GM18502 (cell line): Measurements from ENCODE around the gene PAQR5.
"Not testable (repeated sequence)": the region's sequence is repeated elsewhere in the genome, so short reads cannot be mapped to it uniquely, and the experiment has no call there.

Experiments used
- ATAC-seq: cut with Tn5 transposase; IDR thresholded peaks from one replicate; pipeline ENCODE4 v1.9.1; 2021; ENCODE audit warnings: mild to moderate bottlenecking; ENCODE audit not compliant: unreplicated experiment, poor library complexity

Gene PAQR5

DNA sequence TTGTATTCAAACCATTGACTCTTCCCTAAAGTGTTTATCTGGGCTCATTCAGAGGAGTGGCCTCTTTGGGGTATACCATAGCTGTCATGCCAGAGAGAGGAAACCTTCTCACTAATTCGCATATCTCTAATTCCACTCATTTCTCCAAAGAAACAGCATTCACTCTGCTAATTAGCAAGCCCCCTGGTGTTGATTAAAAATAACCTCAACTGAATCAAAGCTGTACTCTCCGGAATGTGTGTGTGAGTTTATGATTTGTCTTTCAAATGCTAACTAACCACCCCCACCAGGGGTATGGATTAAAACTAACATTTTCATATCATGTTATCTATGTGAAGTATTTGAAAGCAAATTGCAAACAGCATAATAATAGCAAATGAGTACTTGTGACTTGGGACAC is 45.5 kb downstream of the PAQR5 start:
- ATAC-seq: no peak

DNA sequence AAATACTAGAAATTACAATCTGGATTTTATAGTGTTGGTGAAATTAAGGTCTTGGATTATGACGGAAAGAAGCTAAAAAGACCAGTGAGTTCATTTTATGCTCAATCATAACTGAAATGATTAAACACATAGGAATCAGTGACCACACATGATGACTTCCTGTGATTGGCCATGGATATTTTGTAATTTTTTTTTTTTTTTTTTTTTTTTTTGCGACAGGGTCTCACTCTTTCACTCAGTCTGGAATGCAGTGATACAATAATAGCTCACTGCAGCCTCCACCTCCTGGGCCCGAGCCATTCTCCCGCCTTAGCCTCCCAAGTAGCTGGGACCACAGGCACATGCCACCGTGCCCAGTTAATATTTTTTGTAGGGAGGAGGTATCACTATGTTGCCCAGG is 47.4 kb downstream of the PAQR5 start:
- ATAC-seq: no peak

DNA sequence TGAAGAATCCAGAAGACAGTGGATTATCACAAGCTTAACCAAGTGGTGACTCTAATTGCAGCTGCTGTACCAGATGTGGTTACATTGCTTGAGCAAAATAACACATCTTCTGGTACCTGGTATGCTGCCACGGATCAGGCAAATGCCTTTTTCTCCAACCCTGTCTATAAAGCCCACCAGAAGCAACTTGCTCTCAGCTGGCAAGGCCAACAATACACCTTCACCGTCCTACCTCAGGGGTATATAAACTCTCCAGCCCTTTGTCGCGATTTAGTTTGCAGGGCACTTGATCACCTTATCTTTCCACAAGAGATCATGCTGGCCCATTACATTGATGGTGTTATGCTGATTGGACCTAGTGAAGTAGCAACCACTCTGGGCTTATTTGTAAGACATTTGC is 52.6 kb downstream of the PAQR5 start:
- ATAC-seq: no peak

DNA sequence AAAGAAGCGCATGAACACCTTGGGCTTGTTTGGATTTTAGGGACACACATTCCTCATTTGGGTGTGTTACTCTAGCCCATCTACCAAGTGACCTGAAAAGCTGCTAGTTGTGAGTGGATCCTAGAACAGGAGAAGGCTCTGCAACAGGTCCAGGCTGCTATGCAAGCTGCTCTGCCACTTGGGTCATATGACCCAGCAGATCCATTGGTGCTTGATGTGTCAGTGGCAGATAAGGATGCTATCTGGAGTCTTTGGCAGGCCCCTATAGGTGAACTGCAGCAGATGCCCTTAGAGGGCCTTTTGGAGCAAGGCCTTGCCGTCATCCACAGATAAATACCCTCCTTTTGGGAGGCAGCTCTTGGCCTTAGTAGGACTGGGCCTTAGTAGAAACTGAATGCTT is 53.2 kb downstream of the PAQR5 start:
- no peak for ATAC-seq

DNA sequence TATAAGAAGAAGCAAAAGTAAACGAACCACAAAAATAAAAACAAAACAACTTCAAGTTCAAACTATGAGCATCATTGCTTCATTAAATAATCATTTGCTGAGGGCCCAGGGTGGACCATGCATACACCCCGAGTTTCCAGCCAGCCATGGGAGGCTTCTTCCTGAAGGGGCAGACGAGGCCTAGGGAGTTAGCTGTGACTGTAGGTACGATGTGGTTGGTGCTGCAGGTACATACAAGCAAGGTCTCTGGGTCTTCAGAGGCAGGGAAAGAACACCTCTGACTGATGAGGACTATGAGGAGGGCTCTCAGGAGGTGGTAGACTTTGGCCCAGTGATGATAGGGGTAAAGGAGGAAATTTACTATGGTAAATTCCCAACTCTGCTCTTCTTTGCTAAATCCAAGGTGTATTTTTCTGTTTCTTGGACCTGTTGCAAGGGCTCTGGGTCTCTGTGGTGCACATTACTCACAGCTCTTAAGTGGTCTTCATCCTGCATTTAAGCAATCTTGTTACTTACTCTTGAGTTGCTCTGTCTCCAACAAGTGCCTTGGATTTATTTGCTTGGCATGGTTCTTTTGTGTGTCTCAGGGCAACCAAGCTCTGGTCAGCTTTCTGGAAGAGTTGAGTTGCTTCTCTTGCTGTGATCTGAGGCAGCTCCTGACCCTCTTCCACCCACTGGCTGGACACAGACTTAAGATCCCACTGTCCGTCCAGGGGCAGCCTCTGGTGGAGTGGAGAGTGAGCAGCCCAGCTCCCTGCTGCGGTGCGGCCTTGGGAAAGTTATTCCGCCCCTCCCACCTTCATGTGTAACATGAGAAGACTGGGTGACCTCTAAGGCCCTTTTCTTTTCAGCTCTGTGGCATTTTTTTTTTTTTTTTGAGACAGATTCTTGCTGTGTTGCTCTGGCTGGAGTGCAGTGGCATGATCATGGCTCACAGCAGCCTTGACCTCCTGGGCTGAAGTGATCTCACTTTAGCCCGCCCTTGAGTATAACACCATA is 59.4 kb downstream of the PAQR5 start:
- no peak for ATAC-seq

DNA sequence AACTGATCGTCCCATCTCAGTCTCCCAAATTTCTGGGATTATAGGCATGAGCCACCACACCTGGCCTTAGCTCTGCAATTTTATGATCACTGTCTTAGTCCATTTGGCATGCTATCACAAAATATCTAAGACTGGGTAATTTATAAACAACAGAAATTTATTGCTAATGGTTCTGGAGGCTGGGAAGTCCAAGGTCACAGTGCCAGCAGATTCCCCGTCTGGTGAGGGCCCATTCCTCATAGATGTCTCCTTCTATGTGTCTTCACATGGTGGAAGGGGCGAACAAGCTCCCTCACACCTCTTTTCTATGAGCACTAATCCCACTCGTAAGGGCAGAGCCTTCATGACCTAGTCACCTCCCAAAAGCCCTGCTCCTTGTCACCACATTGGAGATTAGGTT is 60.1 kb downstream of the PAQR5 start:
- ATAC-seq: no peak

DNA sequence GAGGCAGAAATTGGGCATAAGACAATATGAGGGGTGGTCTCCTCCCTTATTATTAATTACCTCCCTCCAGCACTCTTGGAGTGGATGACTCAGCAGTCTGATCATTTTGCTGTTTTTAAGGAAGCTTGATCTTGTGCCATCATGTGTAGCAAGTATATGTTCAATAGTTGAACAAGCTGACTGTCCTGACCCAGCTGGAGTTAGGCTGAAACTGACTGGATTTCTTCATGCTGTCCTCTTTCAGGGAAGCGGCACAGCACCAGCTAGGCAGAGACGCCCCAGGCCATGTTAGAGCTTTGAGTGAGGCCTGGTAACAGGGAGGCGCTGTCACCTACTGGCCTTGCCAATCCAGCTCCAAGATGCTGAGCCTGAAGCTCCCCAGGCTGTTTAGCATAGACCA is 61.0 kb downstream of the PAQR5 start:
- ATAC-seq: no peak

DNA sequence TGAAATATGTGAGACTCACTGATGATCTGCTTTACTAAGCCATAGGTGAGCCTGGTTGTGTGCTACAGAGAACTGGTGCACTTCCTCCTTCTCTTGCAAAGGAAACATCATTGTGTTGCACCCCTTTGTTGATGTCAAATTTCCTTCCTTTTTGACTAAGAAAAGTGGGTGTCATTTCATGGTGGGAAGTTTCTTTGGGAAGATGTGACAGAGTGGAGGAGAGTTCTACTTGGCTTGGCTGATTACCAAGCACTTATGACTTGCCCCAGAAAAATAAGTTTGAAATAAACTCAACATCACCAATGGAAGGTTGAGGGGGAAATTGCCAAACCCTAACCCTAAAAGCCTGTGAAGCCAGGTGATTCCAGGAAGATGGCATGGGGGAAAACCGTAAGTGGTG is 61.9 kb downstream of the PAQR5 start:
- ATAC-seq: no peak

DNA sequence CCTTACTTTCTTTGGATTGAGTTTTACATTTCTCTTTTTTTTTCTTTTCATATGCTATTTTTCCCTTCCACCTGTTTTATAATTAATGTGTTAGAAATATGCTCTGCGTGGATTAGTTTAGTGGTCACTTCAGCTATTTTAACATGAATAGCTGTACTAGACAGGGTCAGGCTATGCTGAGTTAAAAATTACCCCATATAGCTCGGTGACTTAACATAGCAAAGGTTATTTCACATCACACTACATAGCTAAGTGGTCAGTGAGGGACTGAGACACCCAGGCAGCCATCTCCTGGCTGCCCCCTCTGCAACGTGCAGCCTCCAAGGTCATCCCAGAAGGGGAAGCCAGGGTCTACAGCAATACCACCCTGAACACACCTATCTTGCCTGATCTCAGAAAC is 68.5 kb downstream of the PAQR5 start:
- no peak for ATAC-seq

DNA sequence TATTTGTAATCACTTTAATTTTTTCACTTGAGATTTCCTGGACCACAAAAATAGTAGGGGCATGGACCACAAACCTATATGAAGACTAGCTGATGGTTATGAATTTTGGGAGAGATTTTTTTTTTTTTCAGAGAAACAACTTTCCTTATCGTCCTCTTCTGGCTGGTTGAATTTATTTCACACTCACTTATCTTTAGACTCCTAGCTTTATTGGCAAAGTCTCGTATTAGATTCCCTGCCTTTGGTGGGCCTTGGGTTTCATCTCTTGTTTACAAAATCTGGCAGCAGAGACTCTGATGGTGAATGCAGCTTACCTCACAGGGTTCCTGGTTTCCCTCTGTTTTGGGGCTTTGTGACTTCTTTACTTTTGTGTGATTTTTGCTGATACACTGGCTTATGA is 70.9 kb downstream of the PAQR5 start:
- ATAC-seq: no peak

DNA sequence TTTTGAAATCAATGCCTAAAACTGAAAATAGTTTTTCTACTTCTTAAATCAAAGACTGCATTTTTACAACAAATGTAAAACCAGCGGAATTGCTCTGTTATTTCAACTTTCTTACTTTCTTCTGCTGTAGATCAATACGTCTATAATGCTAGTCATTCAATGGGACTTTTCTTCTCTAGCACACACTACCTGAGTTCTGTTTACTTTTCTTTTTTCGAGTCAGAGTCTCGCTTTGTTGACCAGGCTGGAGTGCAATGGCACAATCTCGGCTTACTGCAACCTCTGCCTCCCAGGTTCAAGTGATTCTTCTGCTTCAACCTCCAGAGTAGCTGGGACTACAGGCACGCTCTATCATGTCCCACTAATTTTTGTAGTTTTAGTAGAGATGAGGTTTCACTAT is 74.7 kb downstream of the PAQR5 start:
- ATAC-seq: no peak

DNA sequence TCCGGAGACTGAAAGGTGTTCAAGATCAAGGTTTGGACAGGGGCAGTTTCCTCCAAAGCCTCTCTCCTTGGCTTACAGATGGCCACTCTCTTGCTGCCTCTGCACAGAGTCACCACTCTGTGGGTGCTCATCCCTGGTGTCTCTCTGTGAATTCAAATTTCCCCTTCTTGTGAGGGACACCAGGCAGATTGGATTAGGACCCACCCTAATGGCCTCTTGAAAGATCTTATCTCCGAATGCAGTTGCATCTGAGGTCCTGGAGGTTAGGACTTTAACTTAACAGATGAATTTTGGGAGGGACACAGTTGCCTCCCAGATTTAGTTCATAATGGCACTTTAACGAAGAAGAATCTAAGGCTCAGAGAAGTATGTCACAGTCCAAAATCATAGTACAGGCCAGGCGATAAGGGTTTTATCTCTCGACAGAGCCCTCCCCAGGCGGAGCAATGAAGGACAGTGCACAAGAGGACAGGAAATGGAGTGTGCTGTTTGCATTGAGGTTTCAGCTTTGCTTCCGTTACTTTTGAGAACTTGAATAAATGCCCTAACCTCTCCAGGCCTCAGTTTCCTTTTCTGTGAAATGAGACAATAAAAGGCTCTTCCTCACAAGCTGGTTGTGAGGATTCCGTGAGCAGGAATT is 76.6 kb downstream of the PAQR5 start:
- no peak for ATAC-seq

DNA sequence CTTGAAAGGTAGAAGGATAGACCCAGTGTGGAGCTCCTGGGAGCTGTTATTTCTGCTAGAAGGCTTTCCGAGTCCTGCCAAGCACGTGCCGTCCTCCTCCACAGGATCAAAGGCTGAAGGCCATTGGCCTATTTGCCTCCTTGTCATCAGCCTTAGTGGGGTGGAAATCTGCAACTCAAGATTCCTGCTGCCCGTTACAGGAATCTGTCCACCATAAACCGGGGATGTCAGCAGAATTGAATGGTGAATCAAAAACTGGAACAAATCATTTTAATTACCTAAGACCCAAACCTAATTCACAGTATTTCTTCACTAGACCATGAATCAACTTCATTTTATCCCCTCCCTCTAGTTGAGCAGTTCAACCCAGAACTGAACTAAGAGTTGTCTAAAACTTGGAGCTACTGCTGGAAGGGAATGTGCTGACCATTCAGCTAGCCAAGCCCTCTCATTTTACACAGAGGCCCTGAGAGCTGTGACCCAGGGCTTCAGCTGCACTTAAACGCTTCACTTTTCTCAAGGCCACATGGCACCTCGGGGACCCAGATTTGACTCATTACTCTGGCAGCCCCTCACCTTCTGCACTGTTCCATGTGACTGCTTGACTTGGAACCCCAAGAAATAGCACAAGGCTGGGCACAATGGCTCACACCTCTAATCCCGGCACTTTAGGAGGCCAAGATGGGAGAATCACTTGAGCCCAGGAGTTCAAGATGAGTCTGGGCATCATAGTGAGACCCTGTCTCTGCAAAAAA is 78.7 kb downstream of the PAQR5 start:
- no peak for ATAC-seq

DNA sequence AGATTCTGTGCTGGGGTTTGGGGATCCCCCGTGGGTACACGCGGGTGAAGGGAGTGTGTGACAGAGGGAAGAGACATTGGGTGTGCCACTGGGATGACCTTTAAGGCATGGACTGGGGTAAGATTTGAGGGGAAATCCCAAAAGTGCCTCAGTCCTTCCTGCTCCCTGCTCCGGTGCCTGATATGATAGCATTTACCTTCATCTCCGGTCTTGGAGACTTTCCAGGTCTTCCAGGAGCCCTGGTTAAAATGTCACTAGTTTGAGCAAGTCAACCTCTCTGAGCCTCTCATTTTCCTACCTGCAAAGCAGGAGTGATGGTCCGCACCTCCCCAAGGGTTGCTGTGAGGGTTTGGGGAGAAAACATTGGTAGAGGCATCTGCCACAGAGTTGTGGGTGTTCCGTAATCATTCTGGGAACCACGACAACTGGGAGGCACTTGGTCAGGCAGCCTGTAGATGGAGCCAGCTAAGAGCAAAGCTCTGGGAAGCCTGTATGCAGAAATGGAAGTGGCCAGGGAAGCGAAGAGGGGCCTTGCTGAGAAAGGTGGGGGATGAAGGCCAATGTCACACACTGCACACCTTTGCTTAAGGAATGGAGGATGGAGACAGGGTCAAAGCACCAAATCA is 81.5 kb downstream of the PAQR5 start:
- no peak for ATAC-seq

DNA sequence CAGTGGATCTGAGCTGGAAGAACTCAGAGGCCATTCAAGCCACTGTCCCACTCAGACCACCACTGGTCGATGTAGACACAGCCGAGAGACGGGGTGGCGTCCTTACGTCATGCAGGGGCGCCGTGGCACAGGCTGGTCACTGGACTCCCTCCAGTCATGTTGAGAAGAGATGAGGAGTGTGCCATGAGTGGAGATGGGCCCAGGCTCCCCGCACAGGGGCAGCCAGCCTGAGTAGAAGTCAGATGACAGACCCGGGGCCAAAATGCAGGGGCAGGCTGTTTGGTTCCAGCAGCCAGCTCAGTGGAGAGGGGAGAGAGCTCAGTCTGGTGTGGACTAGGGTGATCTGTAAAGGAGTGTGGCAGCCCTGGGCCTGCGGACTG is 82.0 kb downstream of the PAQR5 start:
- no peak for ATAC-seq

DNA sequence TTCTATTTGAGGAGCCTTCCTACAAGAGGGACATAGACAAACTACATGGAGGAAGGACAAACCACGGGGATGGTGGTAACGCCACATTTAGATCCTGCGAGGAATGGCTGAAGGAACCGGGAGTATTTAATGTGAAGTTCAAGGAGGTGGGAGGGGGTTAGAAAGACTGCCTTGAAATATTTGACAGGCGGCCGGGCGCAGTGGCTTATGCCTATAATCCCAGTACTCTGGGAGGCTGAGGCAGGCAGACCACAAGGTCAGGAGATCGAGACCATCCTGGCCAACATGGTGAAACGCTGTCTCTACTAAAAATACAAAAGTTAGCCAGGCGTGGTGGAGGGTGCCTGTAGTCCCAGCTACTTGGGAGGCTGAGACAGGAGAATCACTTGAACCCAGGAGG is 83.5 kb downstream of the PAQR5 start:
- not testable (repeated sequence) for ATAC-seq

DNA sequence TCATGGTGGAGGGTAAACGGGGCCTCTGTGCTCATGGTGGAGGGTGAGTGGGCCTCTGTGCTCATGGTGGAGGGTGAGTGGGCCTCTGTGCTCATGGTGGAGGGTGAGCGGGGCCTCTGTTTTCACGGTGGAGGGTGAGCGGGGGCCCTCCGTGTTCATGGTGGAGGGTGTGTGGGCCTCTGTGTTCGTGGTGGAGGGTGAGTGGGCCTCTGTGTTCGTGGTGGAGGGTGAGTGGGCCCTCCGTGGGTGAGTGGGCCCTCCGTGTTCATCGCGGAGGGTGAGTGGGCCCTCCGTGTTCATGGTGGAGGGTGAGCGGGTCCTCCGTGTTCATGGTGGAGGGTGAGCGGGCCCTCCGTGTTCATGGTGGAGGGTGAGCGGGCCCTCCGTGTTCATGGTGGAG is 85.4 kb downstream of the PAQR5 start:
- ATAC-seq: not testable (repeated sequence)

DNA sequence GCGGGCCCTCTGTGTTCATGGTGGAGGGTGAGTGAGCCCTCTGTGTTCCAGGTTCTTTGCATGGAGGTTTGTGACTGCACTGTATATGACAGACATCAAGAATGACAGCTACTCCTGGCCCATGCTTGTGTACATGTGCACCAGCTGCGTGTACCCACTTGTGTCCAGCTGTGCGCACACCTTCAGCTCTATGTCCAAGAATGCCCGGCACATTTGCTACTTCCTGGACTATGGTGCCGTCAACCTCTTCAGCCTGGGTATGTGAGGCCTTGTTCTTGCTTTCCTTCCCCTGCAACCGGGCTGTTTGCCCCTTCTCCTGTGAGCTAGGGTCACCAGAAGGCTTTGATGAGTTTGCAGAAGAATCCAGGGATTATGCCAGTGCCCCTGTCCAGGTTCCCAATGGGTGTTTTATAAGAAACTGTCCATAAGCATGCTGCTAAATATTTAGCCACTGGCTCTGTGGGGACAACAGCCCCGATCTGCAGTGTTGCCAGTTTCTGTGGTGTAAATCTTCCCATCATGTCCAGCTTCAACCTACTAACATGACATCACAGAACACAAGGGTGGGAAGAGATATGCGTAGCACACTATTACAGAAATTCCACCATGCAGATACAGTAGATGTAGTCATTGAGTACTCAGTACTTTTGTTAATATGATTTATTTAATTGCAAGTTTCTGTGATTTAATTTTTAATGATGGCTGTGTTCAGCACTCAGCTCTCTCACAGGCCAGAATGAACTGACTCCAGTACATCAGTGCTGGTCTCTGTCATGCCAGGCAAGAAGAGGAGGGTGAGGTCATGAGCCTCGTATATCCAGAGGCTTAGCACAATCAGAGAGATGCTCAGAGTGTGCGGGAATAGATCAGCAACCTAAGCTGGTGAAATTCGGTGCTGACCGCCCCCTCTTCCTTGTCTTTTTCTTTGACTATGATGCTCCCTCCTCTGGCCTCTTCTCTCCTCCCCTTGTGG is 86.2 kb downstream of the PAQR5 start:
- no peak for ATAC-seq

DNA sequence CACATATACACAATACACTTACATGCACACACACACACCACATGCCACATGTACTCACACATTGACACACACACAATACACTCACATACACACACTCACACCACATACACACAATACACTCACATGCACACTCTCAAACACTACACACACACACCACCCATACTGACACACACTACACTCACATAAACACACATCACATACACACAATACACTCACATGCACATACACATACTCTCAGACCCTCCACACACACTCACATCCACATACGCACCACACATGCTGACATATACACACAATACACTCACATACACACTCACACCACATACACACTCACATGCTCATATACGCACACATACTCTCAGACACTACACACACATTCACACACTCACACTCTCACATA is 87.1 kb downstream of the PAQR5 start:
- ATAC-seq: no peak

DNA sequence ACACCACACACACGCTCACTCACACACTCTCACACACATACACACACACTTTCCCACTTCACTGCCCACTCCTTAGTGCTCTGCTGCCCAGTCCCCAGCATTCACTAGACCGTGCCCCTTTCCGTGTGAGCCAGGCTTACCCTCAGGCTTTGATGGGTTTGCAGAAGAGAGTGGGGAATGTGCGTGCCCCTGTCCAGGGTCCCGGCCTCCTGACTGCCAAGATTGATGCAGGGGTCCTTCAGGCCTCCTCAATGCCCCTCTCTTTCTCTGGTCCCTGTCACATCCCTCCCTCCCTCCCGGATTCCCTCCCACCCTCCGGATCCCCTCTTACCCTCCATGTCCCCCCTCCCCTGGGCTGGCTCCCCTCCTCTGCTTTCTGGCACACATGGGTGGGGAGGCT is 87.6 kb downstream of the PAQR5 start:
- no peak for ATAC-seq
